WTC11 (cell line): ENCODE measurements around the gene SLCO1B1. TPM values are rescaled to one million over a fixed set of nuclear protein-coding genes. Genes with fewer than 3 reads are reported as not detected.

Source experiments
- ATAC-seq: fragments of 200-7000 bp; cut with Tn5 transposase; 2 replicates; pipeline ENCODE4 v1.10.0; 2021; ENCODE audit warnings: mild to moderate bottlenecking, moderate library complexity
- CTCF ChIA-PET: fragments of 300-600 bp; sonication (Branson Sonifier 250); formaldehyde crosslinking; loops from one replicate; lab custom pipeline; 2021; ENCODE audit warnings: antibody characterized with exemption; lab: Charles Lee
- POLR2A ChIA-PET: fragments of 350-600 bp; sonication (Branson Sonifier 250); formaldehyde crosslinking; loops from one replicate; lab custom pipeline; 2021; ENCODE audit warnings: antibody characterized with exemption; lab: Charles Lee
- DNase-seq: peaks from one replicate; pipeline ENCODE4 v3.0.0; 2021; ENCODE audit warnings: low spot score
- H3K27ac Mint-ChIP-seq: 2 replicates; pipeline ENCODE4 v1.8.0; 2021; ENCODE audit warnings: mixed read lengths
- H3K27me3 Mint-ChIP-seq: 2 replicates; pipeline ENCODE4 v1.8.0; 2021; ENCODE audit warnings: low read depth, mild to moderate bottlenecking, moderate library complexity, mixed read lengths
- H3K36me3 Mint-ChIP-seq: 2 replicates; pipeline ENCODE4 v1.8.0; 2021; ENCODE audit warnings: mixed read lengths
- H3K4me1 Mint-ChIP-seq: 2 replicates; pipeline ENCODE4 v1.8.0; 2022; ENCODE audit warnings: mixed read lengths
- H3K4me3 Mint-ChIP-seq: 2 replicates; pipeline ENCODE4 v1.8.0; 2021; ENCODE audit warnings: mild to moderate bottlenecking, moderate library complexity, mixed read lengths
- H3K9me3 Mint-ChIP-seq: 2 replicates; pipeline ENCODE4 v1.8.0; 2021; ENCODE audit warnings: mixed read lengths
- ATF1 ChIP-seq: sonication (generic); formaldehyde crosslinking; IDR thresholded peaks from 2 replicates; pipeline ENCODE4 v1.8.1; 2023; ENCODE audit warnings: mild to moderate bottlenecking, moderate library complexity, missing genetic modification reagents
- ATF2 ChIP-seq: sonication (generic); formaldehyde crosslinking; IDR thresholded peaks from 2 replicates; pipeline ENCODE4 v1.8.1; 2022; ENCODE audit warnings: low read depth, missing genetic modification reagents, borderline replicate concordance
- CREM ChIP-seq: sonication (generic); formaldehyde crosslinking; IDR thresholded peaks from 2 replicates; pipeline ENCODE4 v1.8.1; 2022; ENCODE audit warnings: mild to moderate bottlenecking, missing genetic modification reagents, moderate library complexity
- ELF4 ChIP-seq: sonication (generic); formaldehyde crosslinking; IDR thresholded peaks from 2 replicates; pipeline ENCODE4 v1.8.1; 2022; ENCODE audit warnings: low read depth, mild to moderate bottlenecking, moderate library complexity, missing genetic modification reagents
- EMX1 ChIP-seq: fragments of 250-450 bp; sonication (Bioruptor Pico); IDR thresholded peaks from 2 replicates; pipeline ENCODE4 v1.8.0; 2021; ENCODE audit warnings: mild to moderate bottlenecking
- GRHL2 ChIP-seq: fragments of 250-450 bp; sonication (Bioruptor Pico); IDR thresholded peaks from 2 replicates; pipeline ENCODE4 v1.8.0; 2022; ENCODE audit warnings: mild to moderate bottlenecking, moderate library complexity; ENCODE audit not compliant: insufficient replicate concordance, severe bottlenecking
- GTF2I ChIP-seq: fragments of 250-450 bp; sonication (Bioruptor Pico); conservative IDR thresholded peaks from 2 replicates; pipeline ENCODE4 v1.4.0; 2021; ENCODE audit warnings: mild to moderate bottlenecking
- NR2C2 ChIP-seq: sonication (generic); formaldehyde crosslinking; IDR thresholded peaks from 2 replicates; pipeline ENCODE4 v1.8.0; 2022; ENCODE audit warnings: mild to moderate bottlenecking, missing genetic modification reagents
- NR3C1 ChIP-seq: sonication (generic); formaldehyde crosslinking; conservative IDR thresholded peaks from 2 replicates; pipeline ENCODE4 v1.8.1; 2023; ENCODE audit warnings: low read depth, mild to moderate bottlenecking, missing genetic modification reagents
- PRRX2 ChIP-seq: fragments of 250-450 bp; sonication (Bioruptor Pico); IDR thresholded peaks from 2 replicates; pipeline ENCODE4 v1.8.0; 2021; ENCODE audit warnings: mild to moderate bottlenecking
- RORB ChIP-seq: fragments of 250-450 bp; sonication (Bioruptor Pico); IDR thresholded peaks from 2 replicates; pipeline ENCODE4 v1.9.0; 2021; ENCODE audit warnings: mild to moderate bottlenecking
- SOX15 ChIP-seq: fragments of 250-450 bp; sonication (Bioruptor Pico); IDR thresholded peaks from 2 replicates; pipeline ENCODE4 v1.9.0; 2021; ENCODE audit warnings: mild to moderate bottlenecking
- TP53 ChIP-seq: sonication (generic); formaldehyde crosslinking; IDR thresholded peaks from 2 replicates; pipeline ENCODE4 v1.8.1; 2023; ENCODE audit warnings: mild to moderate bottlenecking, missing genetic modification reagents
- ZBTB21 ChIP-seq: sonication (generic); formaldehyde crosslinking; IDR thresholded peaks from 2 replicates; pipeline ENCODE4 v1.8.1; 2023; ENCODE audit warnings: mild to moderate bottlenecking, missing genetic modification reagents, borderline replicate concordance
- ZMAT4 ChIP-seq: fragments of 250-450 bp; sonication (Bioruptor Pico); IDR thresholded peaks from 2 replicates; pipeline ENCODE4 v1.9.0; 2021; ENCODE audit warnings: mild to moderate bottlenecking
- ZNF121 ChIP-seq: sonication (generic); formaldehyde crosslinking; IDR thresholded peaks from 2 replicates; pipeline ENCODE4 v1.8.0; 2023; ENCODE audit warnings: missing genetic modification reagents
- total RNA-seq: library from RNA; stranded (reverse); gene quantifications from 3 replicates; pipeline ENCODE4 v1.2.3, GENCODE V29; 2021
- TF ChIP-seq, protein P1 (sequence below): sonication (generic); formaldehyde crosslinking; IDR thresholded peaks from 2 replicates; pipeline ENCODE4 v1.8.1; 2022; ENCODE audit warnings: low read depth, mild to moderate bottlenecking, moderate library complexity, missing genetic modification reagents, borderline replicate concordance
- TF ChIP-seq, protein P2 (sequence below): sonication (generic); formaldehyde crosslinking; conservative IDR thresholded peaks from 2 replicates; pipeline ENCODE4 v1.8.1; 2022; ENCODE audit warnings: mild to moderate bottlenecking, missing genetic modification reagents
- TF ChIP-seq, protein P3 (sequence below): fragments of 250-450 bp; sonication (Bioruptor Pico); conservative IDR thresholded peaks from 2 replicates; pipeline ENCODE4 v1.9.0; 2021; ENCODE audit warnings: mild to moderate bottlenecking
- TF ChIP-seq, protein P4 (sequence below): fragments of 250-450 bp; sonication (Bioruptor Pico); IDR thresholded peaks from 2 replicates; pipeline ENCODE4 v1.9.0; 2021; ENCODE audit warnings: mild to moderate bottlenecking
- TF ChIP-seq, protein P5 (sequence below): sonication (generic); formaldehyde crosslinking; IDR thresholded peaks from 2 replicates; pipeline ENCODE4 v1.8.0; 2022; ENCODE audit warnings: missing genetic modification reagents

Gene SLCO1B1
- total RNA-seq, 1 experiment from 2014 or later = 0.52 TPM

DNA sequence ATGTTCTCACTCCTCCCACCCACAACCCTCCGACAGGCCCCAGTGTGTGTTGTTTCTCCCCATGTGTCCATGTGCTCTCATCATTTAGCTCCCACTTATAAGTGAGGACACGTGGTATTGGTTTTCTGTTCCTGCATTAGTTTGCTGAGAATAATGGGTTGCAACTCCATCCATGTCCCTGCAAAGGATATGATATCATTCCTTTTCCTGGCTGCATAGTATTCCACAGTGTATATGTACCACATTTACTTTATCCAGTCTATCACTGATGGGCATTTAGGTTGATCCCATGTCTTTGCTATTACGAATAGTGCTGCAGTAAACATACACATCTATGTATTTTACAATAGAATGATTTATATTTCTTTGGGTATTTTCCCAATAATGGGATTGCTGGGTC lies 126.2 kb downstream of the SLCO1B1 start:
- Mint-ChIP-seq H3K4me3 (no peak overlapping the region), H3K36me3 (peaks cover 15% of the 10 kb centered on the region)
- ATAC-seq = no peak
- DNase-seq = no peak
- POLR2A ChIA-PET = no interaction called here
- TF ChIP-seq ATF1 = no peak
- no peak for TF ChIP-seq ZBTB21 (CRISPR knock-in tag)
- TF ChIP-seq GTF2I (CRISPR knock-in tag) = 0 out of 2 replicates have a peak, but pooled peaks have one; percentile 9
- TF ChIP-seq, protein P1, sequence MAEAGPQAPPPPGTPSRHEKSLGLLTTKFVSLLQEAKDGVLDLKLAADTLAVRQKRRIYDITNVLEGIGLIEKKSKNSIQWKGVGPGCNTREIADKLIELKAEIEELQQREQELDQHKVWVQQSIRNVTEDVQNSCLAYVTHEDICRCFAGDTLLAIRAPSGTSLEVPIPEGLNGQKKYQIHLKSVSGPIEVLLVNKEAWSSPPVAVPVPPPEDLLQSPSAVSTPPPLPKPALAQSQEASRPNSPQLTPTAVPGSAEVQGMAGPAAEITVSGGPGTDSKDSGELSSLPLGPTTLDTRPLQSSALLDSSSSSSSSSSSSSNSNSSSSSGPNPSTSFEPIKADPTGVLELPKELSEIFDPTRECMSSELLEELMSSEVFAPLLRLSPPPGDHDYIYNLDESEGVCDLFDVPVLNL (CRISPR knock-in tag) = no peak
- TF ChIP-seq, all 79 proteins: peak for 1
- peaks cover 40% of the 10 kb centered on the region for H3K9me3 Mint-ChIP-seq
- no peaks in the 10 kb centered on the region; the same call in 1 of the 2 replicates for H3K27me3 Mint-ChIP-seq
- CTCF ChIA-PET = no interaction called here
- no peaks in the 10 kb centered on the region for H3K4me1 Mint-ChIP-seq
- H3K27ac Mint-ChIP-seq = no peak overlapping the region

DNA sequence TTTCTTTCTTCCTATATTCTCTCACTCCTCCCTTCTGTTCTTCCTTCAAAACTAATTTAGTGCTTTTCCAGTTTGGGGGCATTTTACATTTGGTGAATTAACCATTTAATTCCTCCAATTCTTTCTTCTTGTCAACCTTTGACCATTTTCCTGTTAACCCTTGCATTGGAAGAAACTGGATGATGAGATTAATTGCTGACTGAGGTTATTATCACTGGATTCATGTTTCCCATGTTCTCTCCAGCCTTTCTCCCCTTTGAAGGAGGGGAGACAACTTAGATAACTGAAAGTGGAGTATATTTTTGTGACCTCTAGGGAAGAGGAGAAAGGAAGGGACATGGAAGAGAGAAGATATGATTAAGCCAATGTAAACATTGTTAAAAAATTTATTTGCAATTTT lies 133.2 kb downstream of the SLCO1B1 start:
- H3K4me1 Mint-ChIP-seq = no peaks in the 10 kb centered on the region
- no peak for ATAC-seq
- H3K27me3 Mint-ChIP-seq = no peaks in the 10 kb centered on the region
- CTCF ChIA-PET = no interaction called here
- H3K36me3 Mint-ChIP-seq = peaks cover 21% of the 10 kb centered on the region
- no peak overlapping the region for H3K27ac Mint-ChIP-seq
- DNase-seq = no peak
- peaks cover 42% of the 10 kb centered on the region for H3K9me3 Mint-ChIP-seq
- no peak for TF ChIP-seq RORB (CRISPR knock-in tag)
- TF ChIP-seq NR3C1 = no peak
- TF ChIP-seq GRHL2 (CRISPR knock-in tag) = no peak
- TF ChIP-seq TP53 (CRISPR knock-in tag) = no peak
- no peak for TF ChIP-seq NR2C2 (CRISPR knock-in tag)
- no peak for TF ChIP-seq CREM (CRISPR knock-in tag)
- TF ChIP-seq, protein P2, sequence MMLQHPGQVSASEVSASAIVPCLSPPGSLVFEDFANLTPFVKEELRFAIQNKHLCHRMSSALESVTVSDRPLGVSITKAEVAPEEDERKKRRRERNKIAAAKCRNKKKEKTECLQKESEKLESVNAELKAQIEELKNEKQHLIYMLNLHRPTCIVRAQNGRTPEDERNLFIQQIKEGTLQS (CRISPR knock-in tag) = no peak
- TF ChIP-seq PRRX2 (CRISPR knock-in tag) = no peak
- TF ChIP-seq ZMAT4 (CRISPR knock-in tag) = no peak
- TF ChIP-seq, protein P3, sequence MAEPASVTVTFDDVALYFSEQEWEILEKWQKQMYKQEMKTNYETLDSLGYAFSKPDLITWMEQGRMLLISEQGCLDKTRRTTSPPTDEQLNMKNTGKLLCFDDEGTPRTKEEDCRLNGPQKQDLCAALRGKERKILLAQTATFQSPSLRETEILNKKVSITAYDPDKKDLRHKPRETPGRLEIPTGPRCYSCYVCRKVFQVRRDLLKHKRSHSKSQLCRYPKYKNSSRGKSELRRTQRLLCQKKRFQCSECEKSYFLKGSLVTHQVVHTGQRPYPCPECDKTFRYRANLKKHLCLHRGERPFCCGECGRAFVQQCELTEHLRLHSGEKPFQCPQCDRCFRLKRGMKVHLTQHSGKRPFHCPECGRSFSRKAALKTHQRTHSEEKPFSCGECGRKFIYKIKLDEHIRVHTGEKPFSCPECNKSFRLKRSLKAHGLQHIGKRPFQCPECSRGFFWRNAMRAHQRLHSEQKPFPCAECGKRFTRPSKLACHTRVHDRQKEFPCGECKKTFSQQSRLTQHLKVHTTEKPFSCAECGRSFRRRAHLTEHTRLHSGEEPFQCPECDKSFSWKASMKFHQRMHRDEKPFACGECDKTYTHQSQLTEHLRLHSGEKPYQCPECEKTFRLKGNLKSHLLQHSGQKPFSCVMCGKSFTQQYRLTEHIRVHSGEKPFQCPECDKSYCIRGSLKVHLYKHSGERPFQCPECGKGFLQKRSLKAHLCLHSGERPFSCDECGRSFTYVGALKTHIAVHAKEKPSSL = no peak
- TF ChIP-seq ZBTB21 (CRISPR knock-in tag) = no peak
- no peak for TF ChIP-seq ATF2 (CRISPR knock-in tag)
- no peak overlapping the region for H3K4me3 Mint-ChIP-seq
- POLR2A ChIA-PET = no interaction called here

GRCh38 chr12:21265932-21266331 lies 134.9 kb downstream of the SLCO1B1 start:
- ChIA-PET POLR2A (no interaction called here), CTCF (interaction anchor here (1.0 kb wide), 1 partner anchor 30 kb away, joined by 3 read pairs; no protein-coding TSS in a partner anchor)
- no peak for ATAC-seq
- DNase-seq = no peak
- Mint-ChIP-seq H3K4me1 (no peaks in the 10 kb centered on the region), H3K4me3 (no peak overlapping the region), H3K27ac (no peak overlapping the region), H3K36me3 (peaks cover 15% of the 10 kb centered on the region), H3K27me3 (no peaks in the 10 kb centered on the region), H3K9me3 (peaks cover 26% of the 10 kb centered on the region)
- TF ChIP-seq ZNF121 (CRISPR knock-in tag) (no peak), SOX15 (CRISPR knock-in tag) (no peak), EMX1 (CRISPR knock-in tag) (no peak), ELF4 (CRISPR knock-in tag) (no peak)
- TF ChIP-seq, protein P4, sequence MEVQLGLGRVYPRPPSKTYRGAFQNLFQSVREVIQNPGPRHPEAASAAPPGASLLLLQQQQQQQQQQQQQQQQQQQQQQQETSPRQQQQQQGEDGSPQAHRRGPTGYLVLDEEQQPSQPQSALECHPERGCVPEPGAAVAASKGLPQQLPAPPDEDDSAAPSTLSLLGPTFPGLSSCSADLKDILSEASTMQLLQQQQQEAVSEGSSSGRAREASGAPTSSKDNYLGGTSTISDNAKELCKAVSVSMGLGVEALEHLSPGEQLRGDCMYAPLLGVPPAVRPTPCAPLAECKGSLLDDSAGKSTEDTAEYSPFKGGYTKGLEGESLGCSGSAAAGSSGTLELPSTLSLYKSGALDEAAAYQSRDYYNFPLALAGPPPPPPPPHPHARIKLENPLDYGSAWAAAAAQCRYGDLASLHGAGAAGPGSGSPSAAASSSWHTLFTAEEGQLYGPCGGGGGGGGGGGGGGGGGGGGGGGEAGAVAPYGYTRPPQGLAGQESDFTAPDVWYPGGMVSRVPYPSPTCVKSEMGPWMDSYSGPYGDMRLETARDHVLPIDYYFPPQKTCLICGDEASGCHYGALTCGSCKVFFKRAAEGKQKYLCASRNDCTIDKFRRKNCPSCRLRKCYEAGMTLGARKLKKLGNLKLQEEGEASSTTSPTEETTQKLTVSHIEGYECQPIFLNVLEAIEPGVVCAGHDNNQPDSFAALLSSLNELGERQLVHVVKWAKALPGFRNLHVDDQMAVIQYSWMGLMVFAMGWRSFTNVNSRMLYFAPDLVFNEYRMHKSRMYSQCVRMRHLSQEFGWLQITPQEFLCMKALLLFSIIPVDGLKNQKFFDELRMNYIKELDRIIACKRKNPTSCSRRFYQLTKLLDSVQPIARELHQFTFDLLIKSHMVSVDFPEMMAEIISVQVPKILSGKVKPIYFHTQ (CRISPR knock-in tag) = no peak
- TF ChIP-seq, protein P2 (CRISPR knock-in tag) = no peak
- TF ChIP-seq, protein P5, sequence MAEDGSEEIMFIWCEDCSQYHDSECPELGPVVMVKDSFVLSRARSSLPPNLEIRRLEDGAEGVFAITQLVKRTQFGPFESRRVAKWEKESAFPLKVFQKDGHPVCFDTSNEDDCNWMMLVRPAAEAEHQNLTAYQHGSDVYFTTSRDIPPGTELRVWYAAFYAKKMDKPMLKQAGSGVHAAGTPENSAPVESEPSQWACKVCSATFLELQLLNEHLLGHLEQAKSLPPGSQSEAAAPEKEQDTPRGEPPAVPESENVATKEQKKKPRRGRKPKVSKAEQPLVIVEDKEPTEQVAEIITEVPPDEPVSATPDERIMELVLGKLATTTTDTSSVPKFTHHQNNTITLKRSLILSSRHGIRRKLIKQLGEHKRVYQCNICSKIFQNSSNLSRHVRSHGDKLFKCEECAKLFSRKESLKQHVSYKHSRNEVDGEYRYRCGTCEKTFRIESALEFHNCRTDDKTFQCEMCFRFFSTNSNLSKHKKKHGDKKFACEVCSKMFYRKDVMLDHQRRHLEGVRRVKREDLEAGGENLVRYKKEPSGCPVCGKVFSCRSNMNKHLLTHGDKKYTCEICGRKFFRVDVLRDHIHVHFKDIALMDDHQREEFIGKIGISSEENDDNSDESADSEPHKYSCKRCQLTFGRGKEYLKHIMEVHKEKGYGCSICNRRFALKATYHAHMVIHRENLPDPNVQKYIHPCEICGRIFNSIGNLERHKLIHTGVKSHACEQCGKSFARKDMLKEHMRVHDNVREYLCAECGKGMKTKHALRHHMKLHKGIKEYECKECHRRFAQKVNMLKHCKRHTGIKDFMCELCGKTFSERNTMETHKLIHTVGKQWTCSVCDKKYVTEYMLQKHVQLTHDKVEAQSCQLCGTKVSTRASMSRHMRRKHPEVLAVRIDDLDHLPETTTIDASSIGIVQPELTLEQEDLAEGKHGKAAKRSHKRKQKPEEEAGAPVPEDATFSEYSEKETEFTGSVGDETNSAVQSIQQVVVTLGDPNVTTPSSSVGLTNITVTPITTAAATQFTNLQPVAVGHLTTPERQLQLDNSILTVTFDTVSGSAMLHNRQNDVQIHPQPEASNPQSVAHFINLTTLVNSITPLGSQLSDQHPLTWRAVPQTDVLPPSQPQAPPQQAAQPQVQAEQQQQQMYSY (CRISPR knock-in tag) = no peak
